Stimulated activated CD8-positive, alpha-beta memory T cell treated with anti-CD3 and anti-CD28 coated beads, Interleukin-7, amount 100 ng/mL, for 4 hours (primary cell): ENCODE data around the gene SPOP.
"Not testable (repeated sequence)": the region's sequence is repeated elsewhere in the genome, so short reads cannot be mapped to it uniquely, and the experiment has no call there.

Experiments
- DNase-seq, 2 donors: peaks; one replicate each; pipeline ENCODE4 v3.0.0-alpha.2; 2020; ENCODE audit warnings: low read depth in 2 of 2

SPOP gene

GRCh38 chr17:49677933-49678847 lies at the start of gene SPOP:
Gene SPOP, minus strand, starts transcription at chr17:49678097. Its CDS starts 55,287 bp downstream, at chr17:49622810.
- peak; percentile 98 to 99 for DNase-seq

DNA sequence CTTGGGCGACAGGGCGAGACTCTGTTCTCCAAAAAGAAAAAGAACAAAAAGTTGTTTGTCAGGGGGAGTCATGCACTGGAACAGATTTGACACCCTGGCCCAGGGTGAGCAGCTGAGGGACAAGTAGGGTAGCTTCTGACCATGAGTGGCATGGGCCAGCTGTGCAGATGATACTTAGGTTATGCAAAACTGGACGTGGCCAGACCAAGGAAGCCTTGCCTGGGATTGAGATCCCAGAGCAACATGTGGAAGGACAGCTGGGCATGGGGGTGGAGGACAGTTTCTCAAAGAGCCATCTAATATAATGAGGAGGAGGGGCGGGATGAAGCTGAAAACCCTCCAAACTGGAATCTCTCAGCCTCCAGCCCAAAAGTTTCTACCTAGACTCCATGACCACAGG lies 49.5 kb upstream of the SPOP start:
- no peak for DNase-seq

GRCh38 chr17:49725452-49726130 lies 47.7 kb upstream of the SPOP start:
- no peak for DNase-seq

DNA sequence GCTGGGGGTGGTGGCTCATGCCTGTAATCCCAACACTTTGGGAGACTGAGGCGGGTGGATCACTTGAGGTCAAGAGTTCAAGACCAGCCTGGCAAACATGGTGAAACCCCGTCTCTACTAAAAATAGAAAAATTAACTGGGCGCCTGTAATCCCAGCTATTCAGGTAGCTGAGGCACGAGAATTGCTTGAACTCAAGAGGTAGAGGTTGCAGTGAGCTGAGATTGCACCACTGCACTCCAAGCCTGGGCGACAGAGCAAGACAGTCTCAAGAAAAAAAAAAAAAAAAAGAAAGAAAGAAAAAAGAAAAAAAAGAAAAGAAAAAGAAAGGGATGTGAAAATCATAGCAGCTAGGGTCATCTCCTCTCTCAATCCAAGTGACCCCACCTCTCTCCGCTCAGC lies 46.7 kb upstream of the SPOP start:
- DNase-seq, result not testable (repeated sequence)

- no peak for DNase-seq
Observed at GRCh38 chr17:49723423-49723822, 45.5 kb upstream of the SPOP start.

GRCh38 chr17:49722066-49722465 lies 44.2 kb upstream of the SPOP start:
- no peak for DNase-seq

DNA sequence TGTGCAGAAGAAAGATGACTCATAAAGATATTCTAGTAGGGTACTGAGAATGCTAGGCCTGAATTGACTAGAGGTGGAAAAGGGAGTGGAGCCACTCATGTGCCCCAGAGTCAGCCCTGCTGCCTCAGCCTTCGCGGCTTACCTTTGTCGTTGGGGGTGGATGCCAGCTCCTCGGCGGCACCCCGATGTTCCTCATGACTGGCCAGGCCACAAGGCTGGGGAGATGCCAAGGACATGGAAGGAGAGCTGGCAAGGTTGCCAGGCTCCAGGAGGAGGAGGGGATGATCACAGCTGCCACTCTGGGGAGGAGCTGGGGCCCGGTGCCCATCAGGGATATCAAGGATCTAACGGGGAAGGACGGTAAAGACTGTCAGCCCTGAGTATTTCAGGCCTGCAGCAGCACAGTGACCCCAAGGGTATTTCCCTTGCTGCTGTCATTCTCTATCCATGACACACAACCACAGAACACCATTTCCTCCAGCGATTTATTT lies 39.5 kb upstream of the SPOP start:
- DNase-seq, result no peak

- no peak for DNase-seq
Observed at GRCh38 chr17:49716668-49717364, 38.9 kb upstream of the SPOP start.

- peak; percentile 39 to 43 for DNase-seq
Observed at GRCh38 chr17:49715717-49716279, 37.9 kb upstream of the SPOP start.

DNA sequence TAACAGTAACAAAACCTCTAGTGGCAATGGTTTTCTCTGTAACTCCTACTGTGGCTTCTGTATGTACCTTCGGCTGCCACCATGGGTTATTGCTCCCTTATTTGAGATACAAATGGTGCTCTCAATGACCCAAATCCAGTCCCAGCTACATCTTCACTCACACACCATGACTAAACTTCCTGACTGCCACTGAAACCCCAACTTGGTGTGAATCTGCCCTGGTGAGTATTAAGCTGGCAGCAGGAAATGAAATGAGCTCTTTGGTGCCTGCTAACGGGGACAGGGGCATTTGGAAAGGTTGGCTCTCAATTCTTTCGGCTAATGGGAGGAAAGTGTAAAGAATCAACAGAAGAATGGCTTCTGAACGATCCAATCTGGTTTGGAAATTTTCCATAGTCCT lies 37.3 kb upstream of the SPOP start:
- no peak for DNase-seq

DNA sequence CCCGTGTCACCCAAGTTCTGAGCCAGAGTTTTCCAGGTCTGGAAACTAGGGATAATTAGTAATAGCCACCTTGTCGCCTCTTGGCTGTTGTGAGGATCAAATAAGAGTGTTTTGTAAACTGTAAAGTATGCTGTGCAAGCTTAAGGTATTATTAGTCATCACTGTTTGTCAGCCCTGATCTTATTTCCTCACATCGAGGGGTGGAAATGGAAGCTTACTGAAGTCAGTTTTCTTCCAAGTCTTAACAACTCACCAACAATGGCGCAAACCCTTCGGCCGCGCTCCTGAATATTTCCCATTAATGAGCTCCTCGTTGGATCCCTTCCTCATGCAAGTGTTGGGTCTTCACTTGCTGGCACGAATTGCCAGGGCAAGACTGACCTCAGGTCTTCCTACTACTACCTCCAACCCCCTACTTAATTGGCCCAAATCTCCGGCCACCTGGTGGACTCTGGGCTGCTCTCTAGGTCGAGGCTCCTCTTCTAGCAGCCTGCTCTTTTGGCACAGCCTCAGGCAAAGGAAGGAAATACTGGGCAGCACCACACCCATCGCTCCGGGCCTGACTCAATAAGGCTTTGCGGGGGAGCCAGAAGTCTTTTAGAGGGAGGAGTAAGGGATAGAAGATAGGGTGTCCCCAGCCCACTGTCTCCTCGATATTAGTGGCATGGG lies 30.8 kb upstream of the SPOP start:
- no peak for DNase-seq

- DNase-seq, result peak; percentile 96 to 98
Observed at GRCh38 chr17:49707608-49708514, 30.0 kb upstream of the SPOP start, which contains the start of gene SLC35B1. Gene SLC35B1, minus strand, starts transcription at chr17:49707964. Its CDS starts 131 bp downstream, at chr17:49707833.

GRCh38 chr17:49707246-49707607 lies 29.3 kb upstream of the SPOP start:
- no peak for DNase-seq

GRCh38 chr17:49705254-49705653 lies 27.4 kb upstream of the SPOP start:
- no peak for DNase-seq

- DNase-seq, result no peak
Observed at GRCh38 chr17:49703557-49704277, 25.8 kb upstream of the SPOP start.

- DNase-seq, result no peak
Observed at GRCh38 chr17:49700960-49701359, 23.1 kb upstream of the SPOP start.

- DNase-seq, result no peak
Observed at GRCh38 chr17:49699966-49700575, 22.2 kb upstream of the SPOP start.

DNA sequence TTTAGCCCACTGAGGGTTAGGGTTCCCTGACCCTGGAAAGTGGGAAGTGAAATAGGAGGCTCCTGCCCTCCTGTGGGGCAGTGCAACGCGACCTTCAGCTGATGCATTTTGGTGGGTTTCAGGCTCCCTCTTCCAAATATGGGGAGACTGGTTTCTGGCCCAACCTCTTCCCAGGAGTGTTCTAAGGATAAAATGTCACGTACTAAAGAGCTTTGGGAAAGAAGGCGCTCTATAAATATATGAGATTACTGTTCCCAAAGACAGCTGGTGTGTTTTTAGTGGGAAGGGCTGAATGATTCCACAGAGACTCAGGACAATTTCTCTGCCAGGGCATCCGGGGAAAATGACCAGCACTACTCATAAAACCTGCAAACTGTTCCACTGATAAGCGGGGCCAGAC lies 20.1 kb upstream of the SPOP start:
- no peak for DNase-seq

DNA sequence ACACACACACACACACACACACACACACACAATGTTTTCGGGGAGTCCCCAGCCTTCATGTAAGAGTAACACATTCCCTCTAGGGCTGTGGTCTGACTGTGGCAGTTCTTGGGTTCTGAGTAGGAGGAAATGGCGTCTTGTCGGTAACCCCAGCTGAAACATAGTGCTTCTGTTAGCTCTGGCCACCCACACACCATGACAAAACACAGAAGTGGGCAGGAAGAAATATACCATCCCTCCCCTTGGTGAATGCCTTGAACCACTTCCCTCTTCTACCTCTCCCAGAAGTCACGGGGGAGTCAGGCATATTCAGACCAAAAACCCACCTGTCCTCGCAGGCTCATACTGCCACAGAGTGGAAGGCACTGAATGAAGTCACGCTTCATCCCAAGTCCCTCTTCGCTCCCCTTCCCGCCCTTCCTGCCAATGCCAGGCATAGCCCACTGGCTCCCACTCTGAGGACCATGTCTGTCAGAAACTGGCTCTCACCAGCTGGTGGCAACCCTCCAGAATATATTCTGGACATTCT lies 18.4 kb upstream of the SPOP start:
- DNase-seq, result peak; percentile 69 to 79
